RWPE2 (cell line): ENCODE data around the gene SH3PXD2B.

Experiments used
- ATAC-seq: fragments of 200-7000 bp; cut with Tn5 transposase; 3 replicates; pipeline ENCODE4 v1.9.1; 2021; ENCODE audit warnings: low read depth
- DNase-seq: peaks from one replicate; pipeline ENCODE4 v3.0.0-alpha.2; 2020; ENCODE audit warnings: low spot score
- H3K27ac ChIP-seq: fragments of 450-650 bp; 2 replicates; pipeline ENCODE4 v1.5.1; 2017; ENCODE audit warnings: mild to moderate bottlenecking; ENCODE audit not compliant: poor library complexity, severe bottlenecking
- H3K27me3 ChIP-seq: fragments of 250-450 bp; sonication (Bioruptor Pico); 2 replicates; pipeline ENCODE4 v1.5.1; 2021; ENCODE audit warnings: mild to moderate bottlenecking, moderate library complexity; ENCODE audit not compliant: insufficient read depth, poor library complexity, severe bottlenecking
- H3K36me3 ChIP-seq: fragments of 250-450 bp; sonication (Bioruptor Pico); 2 replicates; pipeline ENCODE4 v1.5.1; 2020; ENCODE audit warnings: low read depth, mild to moderate bottlenecking, moderate library complexity
- H3K4me1 ChIP-seq: fragments of 250-450 bp; sonication (Bioruptor Pico); 2 replicates; pipeline ENCODE4 v1.5.1; 2021; ENCODE audit warnings: mild to moderate bottlenecking, moderate library complexity; ENCODE audit not compliant: insufficient read depth, poor library complexity, severe bottlenecking
- H3K4me3 ChIP-seq: fragments of 250-450 bp; sonication (Bioruptor Pico); 2 replicates; pipeline ENCODE4 v1.5.1; 2021; ENCODE audit warnings: mild to moderate bottlenecking, moderate library complexity; ENCODE audit not compliant: severe bottlenecking
- H3K9me3 ChIP-seq: fragments of 250-450 bp; sonication (Bioruptor Pico); 2 replicates; pipeline ENCODE4 v1.5.1; 2021; ENCODE audit warnings: mild to moderate bottlenecking, moderate library complexity; ENCODE audit not compliant: severe bottlenecking
- CTCF ChIP-seq: fragments of 450-650 bp; IDR thresholded peaks from one replicate; pipeline ENCODE4 v1.5.1; 2017; ENCODE audit warnings: mild to moderate bottlenecking, moderate library complexity; ENCODE audit not compliant: poor library complexity, severe bottlenecking

Gene SH3PXD2B

GRCh38 chr5:172435362-172436077 is 18.8 kb downstream of the SH3PXD2B start:
- Histone ChIP-seq H3K9me3 (no peaks in the 10 kb centered on the region), H3K4me3 (no peak overlapping the region), H3K36me3 (peaks cover 9% of the 10 kb centered on the region), H3K4me1 (peaks cover 14% of the 10 kb centered on the region), H3K27ac (no peak overlapping the region), H3K27me3 (no peaks in the 10 kb centered on the region)
- no peak for TF ChIP-seq CTCF
- ATAC-seq, result no peak
- no peak for DNase-seq

GRCh38 chr5:172434251-172434650 is 20.1 kb downstream of the SH3PXD2B start:
- H3K4me1 ChIP-seq, result peaks cover 14% of the 10 kb centered on the region
- peaks cover 5% of the 10 kb centered on the region; the same call in 1 of the 2 replicates for H3K36me3 ChIP-seq
- no peak overlapping the region for H3K4me3 ChIP-seq
- ATAC-seq (no peak), DNase-seq (no peak)
- no peak overlapping the region for H3K27ac ChIP-seq
- no peaks in the 10 kb centered on the region for H3K9me3 ChIP-seq
- H3K27me3 ChIP-seq, result no peaks in the 10 kb centered on the region
- TF ChIP-seq CTCF, result no peak

DNA sequence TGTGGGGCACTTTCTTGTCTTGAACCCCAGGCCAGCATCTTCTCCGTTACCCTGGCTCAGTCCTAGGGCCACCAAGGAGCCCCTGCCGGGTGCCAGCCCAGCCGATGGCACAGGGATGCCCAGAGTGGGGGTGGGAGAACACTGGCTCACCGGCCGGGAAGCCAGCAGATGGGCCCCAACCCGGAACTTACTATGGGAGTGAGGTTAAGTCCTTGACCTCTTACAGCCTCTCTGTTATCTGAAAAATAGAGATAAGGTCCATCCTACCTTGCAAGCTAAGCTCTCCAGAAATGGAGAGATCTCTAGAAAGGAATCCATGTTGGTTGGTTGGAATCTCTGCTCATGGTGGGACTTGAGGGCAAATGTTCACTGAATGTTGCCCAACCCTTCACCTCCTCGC is 20.8 kb downstream of the SH3PXD2B start:
- no peak overlapping the region for H3K4me3 ChIP-seq
- DNase-seq (peak; percentile 45), ATAC-seq (no peak)
- H3K9me3 ChIP-seq, result no peaks in the 10 kb centered on the region
- H3K36me3 ChIP-seq, result peaks cover 5% of the 10 kb centered on the region; the same call in 1 of the 2 replicates
- peaks cover 13% of the 10 kb centered on the region for H3K4me1 ChIP-seq
- H3K27me3 ChIP-seq, result no peaks in the 10 kb centered on the region
- no peak overlapping the region for H3K27ac ChIP-seq
- TF ChIP-seq CTCF, result no peak

DNA sequence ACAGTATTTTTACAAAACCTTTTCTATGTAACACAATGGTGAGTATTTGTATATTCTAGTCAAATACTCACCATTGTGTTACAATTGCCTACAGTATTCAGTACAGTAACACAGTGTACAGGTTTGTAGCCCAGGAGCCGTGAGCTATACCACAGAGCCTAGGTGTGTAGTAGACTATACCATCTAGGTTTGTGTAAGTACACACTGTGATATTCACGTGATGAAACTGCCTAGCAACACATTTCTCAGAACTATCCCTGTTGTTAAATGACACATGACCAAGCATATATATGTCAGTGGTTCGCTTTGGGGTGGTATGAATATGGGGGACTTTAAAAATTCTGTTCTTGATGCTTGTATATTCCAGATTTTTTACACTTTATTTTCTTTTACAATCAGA is 21.3 kb downstream of the SH3PXD2B start:
- no peak for TF ChIP-seq CTCF

GRCh38 chr5:172430354-172430753 is 24.0 kb downstream of the SH3PXD2B start:
- no peak for ATAC-seq
- no peak overlapping the region for H3K27ac ChIP-seq
- no peak overlapping the region for H3K4me3 ChIP-seq

More for the DNA sequence above, 21.3 kb downstream of the SH3PXD2B start:
- Histone ChIP-seq H3K27ac (no peak overlapping the region), H3K9me3 (no peaks in the 10 kb centered on the region), H3K4me1 (peaks cover 9% of the 10 kb centered on the region), H3K4me3 (no peak overlapping the region), H3K36me3 (peaks cover 5% of the 10 kb centered on the region; the same call in 1 of the 2 replicates), H3K27me3 (no peaks in the 10 kb centered on the region)
- DNase-seq (no peak), ATAC-seq (no peak)

More at GRCh38 chr5:172430354-172430753, 24.0 kb downstream of the SH3PXD2B start:
- Histone ChIP-seq H3K4me1 (no peaks in the 10 kb centered on the region), H3K27me3 (no peaks in the 10 kb centered on the region), H3K9me3 (no peaks in the 10 kb centered on the region), H3K36me3 (0 out of 2 replicates have a peak, but pooled peaks cover 5% of the 10 kb centered on the region)
- no peak for TF ChIP-seq CTCF
- no peak for DNase-seq
